K562 (cell line): ENCODE data around the gene ACVR2B.

Experiments used
- ARNT ChIP-seq, 2 experiments: fragments of 450-650 bp; IDR thresholded peaks; 2 replicates each; pipeline ENCODE4 v1.6.1; 2016; ENCODE audit warnings: mild to moderate bottlenecking in 1 of 2
- SMARCA4 ChIP-seq: fragments of 450-650 bp; IDR thresholded peaks from 2 replicates; pipeline ENCODE4 v1.6.1; 2016
- ZBTB9 ChIP-seq: fragments of 450-650 bp; formaldehyde crosslinking; IDR thresholded peaks from 2 replicates; pipeline ENCODE4 v1.4.0; 2020; ENCODE audit warnings: mild to moderate bottlenecking, moderate library complexity
- ZNF431 ChIP-seq: sonication (generic); formaldehyde crosslinking; IDR thresholded peaks from 2 replicates; pipeline ENCODE4 v1.8.0; 2022; ENCODE audit warnings: mild to moderate bottlenecking, missing genetic modification reagents
- ZNF518B ChIP-seq: fragments of 250-450 bp; sonication (Bioruptor Pico); IDR thresholded peaks from 2 replicates; pipeline ENCODE4 v1.5.0; 2021; ENCODE audit warnings: mild to moderate bottlenecking, moderate library complexity
- TF ChIP-seq, protein P1 (sequence below): sonication (generic); formaldehyde crosslinking; IDR thresholded peaks from 2 replicates; pipeline ENCODE4 v1.9.0; 2022; ENCODE audit warnings: mild to moderate bottlenecking, missing genetic modification reagents

GRCh38 chr3:38515367-38515766, 61.7 kb downstream of the ACVR2B start:
- TF ChIP-seq ZBTB9 (CRISPR knock-in tag), result no peak
- TF ChIP-seq ZNF431 (CRISPR knock-in tag), result no peak
- no peak for TF ChIP-seq ARNT (IDR thresholded peaks at IDR 0.05)
- TF ChIP-seq ZNF518B (CRISPR knock-in tag), result no peak
- TF ChIP-seq, protein P1, sequence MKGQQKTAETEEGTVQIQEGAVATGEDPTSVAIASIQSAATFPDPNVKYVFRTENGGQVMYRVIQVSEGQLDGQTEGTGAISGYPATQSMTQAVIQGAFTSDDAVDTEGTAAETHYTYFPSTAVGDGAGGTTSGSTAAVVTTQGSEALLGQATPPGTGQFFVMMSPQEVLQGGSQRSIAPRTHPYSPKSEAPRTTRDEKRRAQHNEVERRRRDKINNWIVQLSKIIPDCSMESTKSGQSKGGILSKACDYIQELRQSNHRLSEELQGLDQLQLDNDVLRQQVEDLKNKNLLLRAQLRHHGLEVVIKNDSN (CRISPR knock-in tag), result no peak
- no peak for TF ChIP-seq SMARCA4
